HepG2 (cell line): Measurements from ENCODE around the gene OVOL3. TPM values are rescaled to one million over a fixed set of nuclear protein-coding genes. Genes with fewer than 3 reads are reported as not detected.
A peak's percentile ranks its signal among the peaks of the same experiment; 100 is the strongest.

Experiments
- BCL3 ChIP-seq: sonication (generic); formaldehyde crosslinking; IDR thresholded peaks from 2 replicates; pipeline ENCODE4 v1.5.1; 2020; ENCODE audit warnings: mild to moderate bottlenecking, missing genetic modification reagents, moderate library complexity
- EED ChIP-seq: sonication (generic); formaldehyde crosslinking; IDR thresholded peaks from 2 replicates; pipeline ENCODE4 v1.5.0; 2020; ENCODE audit warnings: mild to moderate bottlenecking, missing genetic modification reagents
- HINFP ChIP-seq: sonication (generic); formaldehyde crosslinking; IDR thresholded peaks from 2 replicates; pipeline ENCODE4 v1.4.0; 2020; ENCODE audit warnings: low read depth, mild to moderate bottlenecking, missing genetic modification reagents
- IRF2 ChIP-seq: IDR thresholded peaks from 2 replicates; pipeline ENCODE4 v1.6.1; 2018; ENCODE audit warnings: missing genetic modification reagents, missing compliant biosample characterization
- MYPOP ChIP-seq: sonication (generic); formaldehyde crosslinking; IDR thresholded peaks from 2 replicates; pipeline ENCODE4 v1.8.1; 2023; ENCODE audit warnings: mild to moderate bottlenecking, moderate library complexity, missing genetic modification reagents
- PITX1 ChIP-seq: sonication (generic); formaldehyde crosslinking; IDR thresholded peaks from 2 replicates; pipeline ENCODE4 v1.5.1; 2020; ENCODE audit warnings: mild to moderate bottlenecking, missing genetic modification reagents
- RAD21 ChIP-seq: fragments of 450-650 bp; formaldehyde crosslinking; IDR thresholded peaks from 2 replicates; pipeline ENCODE4 v1.5.0; 2020; ENCODE audit warnings: mild to moderate bottlenecking
- REST ChIP-seq, 2 experiments: IDR thresholded peaks; 2 replicates each; pipeline ENCODE4 v1.6.1; 2011 to 2012; ENCODE audit warnings: low read length in 2 of 2, borderline replicate concordance in 1 of 2, low read depth in 1 of 2, mild to moderate bottlenecking in 1 of 2, moderate library complexity in 1 of 2
- SIX1 ChIP-seq: sonication (generic); formaldehyde crosslinking; IDR thresholded peaks from 2 replicates; pipeline ENCODE4 v1.4.0; 2020; ENCODE audit warnings: missing genetic modification reagents, borderline replicate concordance
- SUZ12 ChIP-seq: fragments of 150-350 bp; IDR thresholded peaks from 2 replicates; pipeline ENCODE4 v1.6.1; 2014; ENCODE audit warnings: low read depth, low read length
- TBL1XR1 ChIP-seq: fragments of 150-350 bp; IDR thresholded peaks from 2 replicates; pipeline ENCODE4 v1.6.1; 2014; ENCODE audit warnings: borderline replicate concordance, low read length; ENCODE audit not compliant: partially characterized antibody
- TCF7 ChIP-seq: sonication (generic); IDR thresholded peaks from 2 replicates; pipeline ENCODE4 v1.6.1; 2016; ENCODE audit warnings: antibody characterized with exemption, low read depth
- TGIF2 ChIP-seq: IDR thresholded peaks from 2 replicates; pipeline ENCODE4 v1.6.1; 2016; ENCODE audit warnings: control low read depth, missing compliant biosample characterization
- ZBTB7B ChIP-seq: sonication (generic); formaldehyde crosslinking; IDR thresholded peaks from 2 replicates; pipeline ENCODE4 v1.4.0; 2020; ENCODE audit warnings: missing genetic modification reagents
- ZNF17 ChIP-seq: sonication (generic); formaldehyde crosslinking; IDR thresholded peaks from 2 replicates; pipeline ENCODE4 v1.5.0; 2020; ENCODE audit warnings: mild to moderate bottlenecking, missing genetic modification reagents
- ZNF432 ChIP-seq: sonication (generic); formaldehyde crosslinking; IDR thresholded peaks from 2 replicates; pipeline ENCODE4 v1.5.0; 2020; ENCODE audit warnings: missing genetic modification reagents, mild to moderate bottlenecking, borderline replicate concordance
- ZNF441 ChIP-seq: sonication (generic); formaldehyde crosslinking; IDR thresholded peaks from 2 replicates; pipeline ENCODE4 v1.7.0; 2021; ENCODE audit warnings: missing genetic modification reagents, borderline replicate concordance
- ZNF530 ChIP-seq: sonication (generic); formaldehyde crosslinking; IDR thresholded peaks from 2 replicates; pipeline ENCODE4 v1.5.0; 2020; ENCODE audit warnings: low read depth, mild to moderate bottlenecking, missing genetic modification reagents
- ZNF616 ChIP-seq: sonication (generic); formaldehyde crosslinking; IDR thresholded peaks from 2 replicates; pipeline ENCODE4 v1.5.0; 2020; ENCODE audit warnings: low read depth, mild to moderate bottlenecking, missing genetic modification reagents
- ZNF850 ChIP-seq: sonication (generic); formaldehyde crosslinking; conservative IDR thresholded peaks from 2 replicates; pipeline ENCODE4 v1.9.0; 2021; ENCODE audit warnings: mild to moderate bottlenecking, missing genetic modification reagents
- polyA plus RNA-seq, 8 experiments: library from polyadenylated mRNA; depleted of rRNA in 3 of 8; stranded (reverse) in 7 of 8; unstranded in 1 of 8; fragments of >200 nt; fragmentation: Illumina TruSeq in 4 of 8; extraction: Trizol in 4 of 8; gene quantifications; 2 replicates each; pipeline versions ENCODE4 v1.2.1 to v1.2.3, GENCODE V29; 2011 to 2016; ENCODE audit warnings: low read depth in 4 of 8, missing spikeins in 1 of 8, mixed read lengths in 1 of 8; ENCODE audit not compliant: insufficient read depth in 1 of 8
- total RNA-seq, 5 experiments: library from RNA; depleted of rRNA; stranded (reverse); fragments of >200 nt; fragmentation: Illumina TruSeq; extraction: Trizol; gene quantifications; 2 replicates each; pipeline ENCODE4 v1.2.3, GENCODE V29; 2016; ENCODE audit warnings: low read depth in 1 of 5

The OVOL3 gene
- total and polyA plus RNA-seq, 2 of the 13 experiments (the other 11 are each of a cell fraction or from before 2014, with no cell fraction given): not detected

GRCh38 chr19:36114721-36115452 lies 3.9 kb downstream of the OVOL3 start, which contains the start of gene POLR2I (continued):
- peak; percentile 61 for TF ChIP-seq TGIF2
- TF ChIP-seq BCL3 (CRISPR knock-in tag): peak; percentile 63; the same call in 1 of the 2 replicates
- TF ChIP-seq ZNF441: peak; percentile 71; the same call in 1 of the 2 replicates
- no peak for TF ChIP-seq PITX1
- no peak for TF ChIP-seq ZNF17 (CRISPR knock-in tag)
- TF ChIP-seq REST (IDR thresholded peaks at IDR 0.05; ENCODE audit: borderline replicate concordance in 1 of 2, low read depth in 1 of 2, low read length in 2 of 2): 0 out of 4 replicates have a peak, but pooled peaks of 1 of the 2 experiments have one; percentile 37
- TF ChIP-seq EED (CRISPR knock-in tag): peak; percentile 70
- peak; percentile 66 for TF ChIP-seq RAD21 (CRISPR knock-in tag)
- TF ChIP-seq TCF7: no peak
- TF ChIP-seq HINFP (CRISPR knock-in tag): peak; percentile 88
- TF ChIP-seq ZNF432 (CRISPR knock-in tag): no peak
- TF ChIP-seq ZNF530 (CRISPR knock-in tag): no peak
- no peak for TF ChIP-seq TBL1XR1
- TF ChIP-seq SUZ12: no peak
- peak; percentile 83 for TF ChIP-seq IRF2 (CRISPR knock-in tag)
- no peak for TF ChIP-seq ZNF616 (CRISPR knock-in tag)
- 0 out of 2 replicates have a peak, but pooled peaks have one; percentile 14 for TF ChIP-seq SIX1
- no peak for TF ChIP-seq ZNF850 (CRISPR knock-in tag)
- no peak for TF ChIP-seq ZBTB7B (CRISPR knock-in tag)
- no peak for TF ChIP-seq MYPOP
